Endothelial cell of umbilical vein (primary cell): ENCODE data around the gene TXNDC17. TPM values are rescaled to one million over a fixed set of nuclear protein-coding genes. Genes with fewer than 3 reads are reported as not detected.

Experiments
- BruUV-seq: library from RNA; stranded (reverse); fragments of 400-500 nt; replicated peaks from 2 replicates; lab custom pipeline; 2021; lab: Mats Ljungman, UMichigan
- CTCF ChIA-PET: fragments of 300-600, 350-600 bp; sonication (Branson Sonifier 250); formaldehyde crosslinking; loops from one replicate; lab custom pipeline; 2021; ENCODE audit warnings: antibody characterized with exemption, inconsistent platforms; lab: Charles Lee
- POLR2A ChIA-PET: fragments of 300-600, 350-600 bp; sonication (Branson Sonifier 250); formaldehyde crosslinking; loops from one replicate; lab custom pipeline; 2021; ENCODE audit warnings: antibody characterized with exemption, inconsistent platforms; lab: Charles Lee
- DNase-seq: peaks from one replicate; pipeline ENCODE4 v3.0.0-alpha.2; 2011; ENCODE audit warnings: low read depth, low spot score
- FAIRE-seq: peaks from 2 replicates; lab custom pipeline; 2011; peaks lifted over from hg19 to GRCh38; lab: Jason Lieb, UNC
- H2AFZ ChIP-seq: 2 replicates; pipeline ENCODE4 v1.6.0; 2012; ENCODE audit warnings: low read depth, low read length, control low read depth, inconsistent platforms
- H3K27ac ChIP-seq: 2 replicates; pipeline ENCODE4 v1.5.1; 2011; ENCODE audit warnings: low read depth, mild to moderate bottlenecking, control low read depth, low read length, moderate library complexity; ENCODE audit not compliant: insufficient read depth
- H3K27me3 ChIP-seq, 2 experiments: 2 replicates each; pipeline versions ENCODE4 v1.6.0 to v1.6.1; 2011; ENCODE audit warnings: low read length in 2 of 2, mixed read lengths in 1 of 2; ENCODE audit not compliant: control insufficient read depth in 2 of 2, insufficient read depth in 2 of 2
- H3K36me3 ChIP-seq, 2 experiments: 2 replicates in 1 of 2; 3 replicates in 1 of 2; pipeline ENCODE4 v1.5.1; 2011; ENCODE audit warnings: low read length in 2 of 2, mild to moderate bottlenecking in 1 of 2, moderate library complexity in 1 of 2; ENCODE audit not compliant: control insufficient read depth in 2 of 2, insufficient read depth in 2 of 2; ENCODE audit errors: extremely low read depth in 1 of 2
- H3K4me1 ChIP-seq: 3 replicates; pipeline ENCODE4 v1.5.1; 2011; ENCODE audit warnings: mild to moderate bottlenecking, low read length; ENCODE audit not compliant: control insufficient read depth, insufficient read depth; ENCODE audit errors: extremely low read depth
- H3K4me2 ChIP-seq: 2 replicates; pipeline ENCODE4 v1.6.1; 2011; ENCODE audit warnings: low read length, control low read depth, mixed read lengths; ENCODE audit not compliant: insufficient read depth
- H3K4me3 ChIP-seq, 3 experiments: fragments of 200-600 bp in 1 of 3; sonication (generic), shearing (Covaris generic) in 1 of 3; replicated peaks in 1 of 3; 2 replicates each; pipeline ENCODE4 v1.5.1; 2011 to 2016; ENCODE audit warnings: control low read depth in 3 of 3, low read length in 3 of 3, mild to moderate bottlenecking in 2 of 3, inconsistent platforms in 1 of 3, low read depth in 1 of 3, moderate library complexity in 1 of 3; ENCODE audit not compliant: insufficient read depth in 1 of 3
- H3K79me2 ChIP-seq: 2 replicates; pipeline ENCODE4 v1.6.0; 2012; ENCODE audit warnings: low read length, inconsistent platforms; ENCODE audit not compliant: control insufficient read depth, insufficient read depth
- H3K9ac ChIP-seq: replicated peaks from 2 replicates; pipeline ENCODE3; 2011; ENCODE audit warnings: low read length, control low read depth; ENCODE audit not compliant: insufficient read depth; ENCODE audit errors: extremely low read depth
- H3K9me1 ChIP-seq: replicated peaks from 3 replicates; pipeline ENCODE4 v1.6.0; 2011; ENCODE audit warnings: mild to moderate bottlenecking, low read length; ENCODE audit not compliant: control insufficient read depth, insufficient read depth; ENCODE audit errors: extremely low read depth
- H3K9me3 ChIP-seq: replicated peaks from 2 replicates; pipeline ENCODE4 v1.5.1; 2012; ENCODE audit warnings: low read length, inconsistent platforms; ENCODE audit not compliant: control insufficient read depth, insufficient read depth
- H4K20me1 ChIP-seq: replicated peaks from 2 replicates; pipeline ENCODE3; 2011; ENCODE audit warnings: mild to moderate bottlenecking, low read length; ENCODE audit not compliant: control insufficient read depth, insufficient read depth; ENCODE audit errors: extremely low read depth
- FOS ChIP-seq: IDR thresholded peaks from 2 replicates; pipeline ENCODE4 v1.6.1; 2011; ENCODE audit warnings: mild to moderate bottlenecking, low read length, moderate library complexity, borderline replicate concordance; ENCODE audit not compliant: insufficient read depth
- GATA2 ChIP-seq: IDR thresholded peaks from 2 replicates; pipeline ENCODE4 v1.7.0; 2011; ENCODE audit warnings: low read depth, mild to moderate bottlenecking, moderate library complexity, mixed read lengths, low read length; ENCODE audit not compliant: insufficient read length, insufficient read depth
- JUN ChIP-seq: IDR thresholded peaks from 2 replicates; pipeline ENCODE4 v1.6.1; 2011; ENCODE audit warnings: borderline replicate concordance, low read depth; ENCODE audit not compliant: insufficient read length, insufficient read depth
- POLR2A ChIP-seq: IDR thresholded peaks from 2 replicates; pipeline ENCODE4 v1.6.1; 2012; ENCODE audit warnings: low read depth, mild to moderate bottlenecking, control low read depth, low read length
- POLR2AphosphoS5 ChIP-seq: IDR thresholded peaks from 2 replicates; pipeline ENCODE4 v1.6.1; 2012; ENCODE audit warnings: low read depth, mild to moderate bottlenecking, control low read depth, low read length, moderate library complexity; ENCODE audit not compliant: insufficient read depth
- dilution Hi-C: fragments of 300-500 bp; cut with MboI; formaldehyde crosslinking; loops from one replicate; pipeline ENCODE4 v1.15.0; 2019; ENCODE audit warnings: low sequenced_read_pairs; ENCODE audit not compliant: extremely low pct_ligation_motif_present
- intact Hi-C: fragments of 100-400 bp; cut with micrococcal nuclease; formaldehyde crosslinking; loops from one replicate; pipeline ENCODE4 v1.10.0; 2022
- polyA plus RNA-seq, 4 experiments: library from polyadenylated mRNA; depleted of rRNA in 3 of 4; stranded (reverse) in 3 of 4; unstranded in 1 of 4; fragments of >200 nt; gene quantifications; 2 replicates each; pipeline versions ENCODE4 v1.2.1 to v1.2.3, GENCODE V29; 2011 to 2012; ENCODE audit warnings: missing spikeins in 1 of 4
- total RNA-seq: library from RNA; stranded (reverse); gene quantifications from 2 replicates; pipeline ENCODE4 v1.2.3, GENCODE V29; 2021
- TF ChIP-seq, protein P1 (sequence below): IDR thresholded peaks from 2 replicates; pipeline ENCODE4 v1.6.1; 2011; ENCODE audit not compliant: insufficient read depth, insufficient read length
- TF ChIP-seq, protein P2 (sequence below), 2 donors: IDR thresholded peaks; 1 replicate in 1 of 2; 2 replicates in 1 of 2; pipeline ENCODE4 v1.5.1; 2011; ENCODE audit warnings: low read length in 2 of 2, mild to moderate bottlenecking in 2 of 2, moderate library complexity in 2 of 2, control low read depth in 1 of 2, inconsistent platforms in 1 of 2, low read depth in 1 of 2; ENCODE audit not compliant: insufficient read depth in 1 of 2; ENCODE audit errors: extremely low read depth in 1 of 2

TXNDC17 gene
- total and polyA plus RNA-seq, 2 donors (not counting 3 experiments of a cell fraction or from before 2014, with no cell fraction given) = 101 to 297 TPM

DNA sequence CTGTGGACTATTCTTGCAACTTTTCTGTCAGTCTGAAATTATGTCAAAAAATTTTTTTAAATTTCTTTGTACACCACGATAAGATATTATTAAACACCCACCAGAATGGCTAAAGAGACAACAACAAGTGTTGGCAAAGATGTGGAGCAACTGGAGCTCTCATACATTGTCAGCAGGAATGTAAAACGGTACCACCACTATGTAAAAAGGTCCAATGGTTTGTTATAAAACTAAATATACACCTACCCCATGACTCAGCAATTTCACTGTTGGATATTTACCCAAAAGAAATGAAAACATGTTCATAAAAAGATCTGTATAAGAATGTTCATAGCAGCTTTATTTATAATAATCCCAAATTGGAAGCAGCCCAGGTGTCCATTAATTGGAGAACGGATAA, 7.6 kb upstream of the TXNDC17 start:
- H3K9ac ChIP-seq = no peak overlapping the region
- intact Hi-C loops = no loop called here
- TSS peak; percentile 5 for BruUV-seq
- TF ChIP-seq POLR2AphosphoS5 = no peak
- TF ChIP-seq, protein P1, sequence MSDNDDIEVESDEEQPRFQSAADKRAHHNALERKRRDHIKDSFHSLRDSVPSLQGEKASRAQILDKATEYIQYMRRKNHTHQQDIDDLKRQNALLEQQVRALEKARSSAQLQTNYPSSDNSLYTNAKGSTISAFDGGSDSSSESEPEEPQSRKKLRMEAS = no peak
- TF ChIP-seq GATA2 = no peak
- TF ChIP-seq POLR2A = no peak
- no peak for TF ChIP-seq JUN
- TF ChIP-seq, protein P2, sequence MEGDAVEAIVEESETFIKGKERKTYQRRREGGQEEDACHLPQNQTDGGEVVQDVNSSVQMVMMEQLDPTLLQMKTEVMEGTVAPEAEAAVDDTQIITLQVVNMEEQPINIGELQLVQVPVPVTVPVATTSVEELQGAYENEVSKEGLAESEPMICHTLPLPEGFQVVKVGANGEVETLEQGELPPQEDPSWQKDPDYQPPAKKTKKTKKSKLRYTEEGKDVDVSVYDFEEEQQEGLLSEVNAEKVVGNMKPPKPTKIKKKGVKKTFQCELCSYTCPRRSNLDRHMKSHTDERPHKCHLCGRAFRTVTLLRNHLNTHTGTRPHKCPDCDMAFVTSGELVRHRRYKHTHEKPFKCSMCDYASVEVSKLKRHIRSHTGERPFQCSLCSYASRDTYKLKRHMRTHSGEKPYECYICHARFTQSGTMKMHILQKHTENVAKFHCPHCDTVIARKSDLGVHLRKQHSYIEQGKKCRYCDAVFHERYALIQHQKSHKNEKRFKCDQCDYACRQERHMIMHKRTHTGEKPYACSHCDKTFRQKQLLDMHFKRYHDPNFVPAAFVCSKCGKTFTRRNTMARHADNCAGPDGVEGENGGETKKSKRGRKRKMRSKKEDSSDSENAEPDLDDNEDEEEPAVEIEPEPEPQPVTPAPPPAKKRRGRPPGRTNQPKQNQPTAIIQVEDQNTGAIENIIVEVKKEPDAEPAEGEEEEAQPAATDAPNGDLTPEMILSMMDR (IDR thresholded peaks at IDR 0.05; ENCODE audit: extremely low read depth in 1 of 2, insufficient read depth in 1 of 2, low read depth in 1 of 2, low read length in 2 of 2) = no peak
- TF ChIP-seq FOS = no peak
- no peak overlapping the region for H3K27ac ChIP-seq
- dilution Hi-C loops = no loop called here
- no peaks in the 10 kb centered on the region for H4K20me1 ChIP-seq
- no peak overlapping the region for H2AFZ ChIP-seq
- H3K27me3 ChIP-seq = no peaks in the 10 kb centered on the region
- peaks cover 5% of the 10 kb centered on the region for H3K79me2 ChIP-seq
- H3K4me3 ChIP-seq = no peak overlapping the region
- no peaks in the 10 kb centered on the region for H3K9me1 ChIP-seq
- no peaks in the 10 kb centered on the region for H3K4me1 ChIP-seq
- no peak for FAIRE-seq
- peaks cover 0 to 12% of the 10 kb centered on the region in 2 experiments for H3K36me3 ChIP-seq
- POLR2A ChIA-PET = no interaction called here
- H3K9me3 ChIP-seq = no peaks in the 10 kb centered on the region
- DNase-seq = no peak
- no peak overlapping the region for H3K4me2 ChIP-seq
- CTCF ChIA-PET = no interaction called here
